Activated effector memory CD4-positive, alpha-beta T cell treated with Interleukin-2 at 50 U/mL for 16 hours (primary cell): ENCODE data around the gene SH3RF3.
"Not testable (repeated sequence)": the region's sequence is repeated elsewhere in the genome, so short reads cannot be mapped to it uniquely, and the experiment has no call there.

ENCODE experiments used
- DNase-seq: peaks from one replicate; pipeline ENCODE4 v3.0.0-alpha.2; 2020

SH3RF3 gene

DNA sequence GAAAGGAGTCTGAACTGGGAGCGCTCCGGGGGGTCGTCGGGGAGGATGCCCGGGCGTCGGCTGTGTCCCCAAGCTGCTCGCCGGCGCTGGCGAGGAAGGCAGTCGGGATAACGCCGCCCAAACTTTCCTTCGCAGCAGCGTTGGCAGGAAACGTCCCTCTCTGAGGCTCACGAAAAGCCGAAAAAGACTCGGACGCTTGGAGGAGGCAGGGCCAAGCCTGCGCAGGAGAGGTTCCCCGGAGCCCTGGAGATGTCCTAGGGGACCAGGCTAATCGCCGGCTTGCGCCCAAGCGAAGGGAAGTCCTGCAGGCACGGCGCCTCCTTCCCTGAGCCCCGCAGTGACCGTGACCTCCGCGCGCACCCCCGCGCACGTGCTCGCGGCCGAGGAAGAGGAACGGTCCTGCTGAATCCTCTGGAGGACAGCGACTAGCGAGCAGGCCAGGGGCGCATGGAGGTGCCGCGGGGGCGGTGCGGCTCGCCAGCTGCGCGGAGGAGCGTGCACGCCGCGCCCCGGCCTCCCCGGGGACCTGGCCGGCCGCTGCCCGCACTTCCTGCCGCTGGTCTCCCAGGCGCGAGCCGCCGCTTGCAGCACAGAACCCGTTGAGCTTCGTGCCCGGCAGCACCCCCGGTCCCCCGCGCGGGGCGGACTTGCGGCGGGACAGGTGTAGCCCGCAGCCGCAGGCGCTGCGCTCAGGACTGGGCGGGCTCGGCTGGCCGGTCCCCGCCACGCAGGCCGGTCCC is at the start of gene SH3RF3:
TSS of gene SH3RF3 (plus strand) at position 590 of the 740 bp plus-strand sequence.
- DNase-seq, result no peak

DNA sequence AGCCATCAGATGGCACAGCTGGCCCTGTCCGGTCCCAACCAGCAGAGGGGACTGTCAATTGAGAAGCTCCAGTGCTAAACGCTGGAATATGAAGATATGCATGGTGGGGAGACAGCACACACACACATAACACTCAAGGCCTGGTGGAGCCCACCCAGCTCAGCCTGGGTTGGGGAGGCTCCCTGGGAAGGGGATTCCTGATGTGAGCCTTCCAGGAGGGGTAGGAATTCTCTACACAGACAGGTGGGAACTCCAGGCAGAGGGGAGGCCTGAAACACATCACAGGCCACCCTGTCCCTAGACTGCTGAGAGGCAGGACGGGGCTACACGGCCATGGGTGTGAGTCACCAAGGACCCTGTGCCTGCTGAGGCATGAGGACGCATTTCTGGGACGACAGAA is 49.4 kb upstream of the SH3RF3 start:
- DNase-seq, result no peak

DNA sequence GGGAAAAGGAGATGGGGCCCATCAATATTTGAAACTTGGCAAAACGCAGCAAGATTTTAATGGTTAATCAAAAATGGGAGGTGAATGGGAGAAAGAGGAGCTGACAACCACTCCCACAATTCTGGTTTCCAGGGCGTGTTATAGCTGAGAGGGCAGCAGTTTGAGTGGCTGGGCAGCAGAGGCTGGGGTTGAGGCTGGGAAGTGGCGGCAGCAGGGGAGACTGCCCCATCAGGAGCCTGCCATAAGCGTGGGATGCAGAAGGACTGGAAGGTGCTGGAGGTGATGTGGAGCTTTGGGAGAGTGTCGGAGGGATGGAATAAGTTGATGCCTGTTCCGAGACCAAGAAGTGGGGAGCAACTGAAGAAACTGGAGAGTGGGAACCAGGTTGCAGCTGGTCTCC is 48.9 kb upstream of the SH3RF3 start:
- DNase-seq, result no peak

DNA sequence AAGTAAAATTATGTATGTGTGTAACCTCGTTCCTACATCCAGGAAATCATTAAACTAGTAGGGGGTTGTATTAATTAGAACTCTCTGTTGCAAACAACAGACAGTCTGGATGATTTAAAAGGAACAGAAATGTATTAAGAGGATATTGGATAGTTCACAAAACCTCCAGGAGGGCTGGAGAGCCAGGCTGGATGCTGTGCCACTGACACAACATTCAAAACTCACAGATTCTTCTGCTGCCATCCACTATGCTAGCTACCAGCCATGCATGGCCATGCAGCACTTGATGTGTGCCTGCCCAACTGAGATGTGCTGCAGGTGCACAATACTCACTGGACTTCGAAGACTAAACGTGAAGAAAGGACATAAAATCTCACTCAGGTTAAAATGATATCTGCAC is 48.2 kb upstream of the SH3RF3 start:
- DNase-seq, result no peak

DNA sequence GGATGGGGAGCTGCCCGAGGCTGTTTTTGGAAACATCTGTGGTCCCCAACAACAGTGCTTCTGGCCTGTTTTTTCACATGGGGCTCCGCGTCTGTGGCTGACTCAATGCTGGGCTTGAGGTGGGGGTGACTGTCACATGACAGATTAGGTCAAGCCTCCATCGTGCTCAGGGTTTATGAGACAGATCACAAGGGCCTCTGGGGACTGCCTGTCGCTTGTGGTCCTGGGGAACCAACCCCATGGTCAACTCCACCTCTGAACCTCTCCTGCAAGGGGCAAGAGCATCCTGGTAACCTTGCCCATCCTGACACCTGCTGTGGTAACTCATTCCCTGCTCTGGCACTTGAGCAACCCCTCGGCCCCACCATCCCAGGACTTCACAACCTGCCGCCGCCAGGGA is 47.6 kb upstream of the SH3RF3 start:
- no peak for DNase-seq

DNA sequence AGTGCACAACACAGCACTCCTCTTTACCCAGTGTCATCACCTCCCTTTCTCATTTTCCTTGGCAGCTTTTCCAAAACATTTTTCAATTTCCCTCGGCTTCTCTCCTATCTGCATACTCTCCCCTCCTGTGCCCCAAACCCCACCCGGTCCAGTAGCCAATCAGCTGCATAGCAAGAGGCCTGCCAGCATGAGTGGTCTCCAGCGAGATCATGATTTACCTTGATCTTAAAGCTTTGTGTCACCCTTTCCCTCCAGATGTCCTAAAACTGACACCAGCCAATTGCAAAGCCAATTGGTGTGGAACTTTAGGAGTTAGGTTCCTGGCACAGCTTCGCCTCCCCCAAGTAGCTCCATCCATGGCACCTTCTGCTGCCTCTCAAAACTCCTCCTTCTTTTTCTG is 45.2 kb upstream of the SH3RF3 start:
- no peak for DNase-seq

DNA sequence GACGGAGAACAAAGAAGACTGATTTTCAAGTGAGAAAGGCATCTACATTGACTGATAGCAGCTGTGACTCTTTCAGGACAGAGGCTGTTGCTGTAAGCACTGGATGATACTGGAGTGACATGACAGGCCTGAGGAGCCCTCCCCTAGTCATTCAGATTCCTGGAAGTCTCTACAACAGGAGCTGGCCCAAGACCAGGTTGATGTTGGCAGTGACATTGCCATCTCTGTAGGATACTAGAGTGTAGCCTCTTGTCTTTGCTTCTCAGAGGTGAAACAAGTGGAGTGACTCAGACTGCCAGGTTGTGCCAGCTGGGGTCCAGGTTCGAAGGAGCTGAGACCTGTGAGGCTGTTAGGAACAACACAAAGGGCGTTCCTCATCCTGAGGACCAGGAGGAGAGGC is 44.7 kb upstream of the SH3RF3 start:
- DNase-seq, result no peak

DNA sequence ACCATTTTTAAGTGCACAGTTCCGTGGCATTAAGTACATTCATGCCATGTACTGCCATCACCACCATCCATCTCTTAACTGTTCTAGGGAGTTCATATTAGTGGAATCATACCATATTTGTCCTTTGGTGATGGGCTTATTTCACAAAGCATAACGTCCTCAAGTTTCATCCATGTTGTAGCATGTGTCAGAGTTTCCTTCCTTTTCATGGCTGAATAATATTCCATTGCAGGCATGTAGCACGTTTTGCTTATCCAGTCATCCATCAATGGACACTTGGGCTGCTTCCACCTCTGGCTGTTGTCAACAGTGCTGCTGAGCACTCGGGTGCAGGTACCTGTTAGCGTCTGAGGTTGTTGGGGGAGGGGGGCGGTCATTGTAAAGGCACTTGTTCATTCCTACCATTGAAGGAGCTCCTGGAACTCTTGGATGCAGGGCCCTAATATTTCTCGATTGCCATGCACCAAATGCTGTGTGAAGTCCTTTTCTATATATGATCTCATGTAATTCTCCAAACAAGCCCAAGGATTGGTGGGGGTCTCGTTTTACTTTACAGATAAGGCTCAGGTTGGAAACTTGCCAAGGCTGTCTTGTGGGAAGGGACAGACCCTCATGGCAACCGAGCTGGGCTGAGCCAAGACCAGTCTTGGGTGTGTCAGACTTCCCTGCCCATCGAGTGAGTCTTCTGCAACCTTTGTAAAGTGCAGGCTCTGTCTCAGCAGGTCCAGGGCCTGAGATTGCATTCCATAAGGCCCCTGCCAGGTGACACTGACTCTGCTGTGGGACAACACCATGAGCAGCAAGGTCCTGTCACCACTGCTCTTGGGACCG is 42.9 kb upstream of the SH3RF3 start:
- no peak for DNase-seq

DNA sequence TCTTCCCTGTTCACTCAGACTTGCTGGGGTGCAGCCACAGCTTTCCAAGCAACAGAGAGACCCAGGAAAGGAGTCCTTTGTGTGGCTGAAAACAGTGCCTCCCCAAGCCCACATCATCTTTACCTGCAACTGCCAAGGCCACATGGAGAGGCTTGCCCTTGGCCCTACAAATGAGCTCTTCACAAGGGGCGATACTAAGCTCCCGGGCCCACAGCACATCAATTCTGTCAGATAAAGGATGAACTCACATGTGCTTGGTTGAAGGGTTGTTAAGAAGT is 42.3 kb upstream of the SH3RF3 start:
- DNase-seq, result no peak

DNA sequence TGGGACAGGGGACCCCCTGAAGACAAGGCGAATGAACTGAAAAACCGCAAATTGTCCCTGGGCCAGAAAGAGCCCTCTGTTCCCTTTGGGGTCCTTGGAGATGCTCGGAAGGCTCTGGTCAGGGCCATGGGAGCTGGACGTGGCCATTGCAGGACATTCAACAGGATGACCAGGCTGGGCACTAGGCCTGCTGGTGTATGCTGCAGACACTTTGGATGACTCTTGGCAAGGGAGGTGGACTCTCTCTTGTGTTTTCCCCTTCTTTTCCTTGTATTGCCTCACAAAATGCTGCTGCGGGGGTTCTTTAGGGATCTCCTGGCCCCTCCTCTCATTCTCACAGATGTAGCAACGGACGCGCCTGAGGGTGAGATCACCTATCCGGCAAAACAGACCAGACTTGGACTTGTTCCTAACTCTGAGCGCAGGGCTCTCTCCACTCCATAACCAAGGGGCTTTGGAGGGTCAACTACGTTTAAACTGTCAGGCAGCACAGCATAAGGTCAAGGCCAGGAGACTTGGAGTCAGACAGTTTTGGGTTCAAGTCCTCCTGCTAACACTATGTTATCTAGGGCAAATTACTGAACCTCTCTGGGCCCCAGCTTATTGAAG is 41.8 kb upstream of the SH3RF3 start:
- no peak for DNase-seq

DNA sequence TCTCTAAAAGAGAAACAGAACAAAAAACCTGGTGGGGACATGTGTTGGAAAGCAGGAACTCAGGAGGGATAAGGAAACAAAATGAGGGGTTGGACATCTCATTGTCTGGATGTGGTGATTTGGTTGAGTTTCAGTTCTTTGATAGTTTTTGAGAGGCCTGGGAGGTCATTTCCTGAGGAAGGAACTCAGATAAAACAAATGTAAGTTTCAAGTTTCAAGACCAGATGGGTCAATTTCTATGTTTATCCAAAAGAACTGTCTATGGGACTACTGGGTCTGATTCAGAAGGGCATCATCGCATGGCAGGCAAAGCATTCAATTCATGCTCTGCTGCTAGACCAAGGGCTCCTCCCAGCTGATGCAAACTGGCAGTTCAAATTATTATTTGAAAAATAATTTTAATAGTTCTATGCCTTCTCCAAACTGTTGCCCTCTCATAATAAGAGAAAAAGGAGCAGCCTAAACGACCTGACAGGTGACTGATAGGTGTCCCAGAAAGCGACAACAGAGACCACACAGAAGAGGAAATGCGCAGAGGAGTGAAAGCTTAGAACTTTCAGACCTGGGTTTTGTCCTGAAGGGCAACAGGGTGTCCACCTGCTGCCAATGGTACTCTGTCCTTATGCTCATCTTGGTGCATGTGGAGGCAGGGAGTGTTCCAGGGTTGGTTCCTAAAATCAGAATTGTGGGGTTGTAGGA is 39.3 kb upstream of the SH3RF3 start:
- no peak for DNase-seq

DNA sequence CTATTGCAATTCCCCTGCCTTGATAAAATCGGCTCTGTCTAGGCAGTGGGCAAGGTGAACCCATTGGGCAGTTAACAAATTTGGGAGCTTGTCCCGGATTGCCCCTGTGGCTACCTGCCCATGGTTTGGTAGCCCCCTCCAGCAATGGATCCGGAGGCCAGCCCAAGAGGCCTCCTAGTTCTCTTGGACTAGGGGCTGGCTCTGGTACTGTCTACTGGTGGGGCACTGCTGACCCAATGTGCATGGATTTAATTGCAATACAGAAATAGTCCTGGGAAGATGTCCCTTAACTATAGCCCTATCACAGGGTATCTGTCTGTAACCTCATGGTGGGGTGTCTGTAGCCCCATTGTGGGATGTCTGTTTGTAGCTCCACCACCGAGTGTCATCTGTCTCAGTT is 37.5 kb upstream of the SH3RF3 start:
- DNase-seq, result no peak

DNA sequence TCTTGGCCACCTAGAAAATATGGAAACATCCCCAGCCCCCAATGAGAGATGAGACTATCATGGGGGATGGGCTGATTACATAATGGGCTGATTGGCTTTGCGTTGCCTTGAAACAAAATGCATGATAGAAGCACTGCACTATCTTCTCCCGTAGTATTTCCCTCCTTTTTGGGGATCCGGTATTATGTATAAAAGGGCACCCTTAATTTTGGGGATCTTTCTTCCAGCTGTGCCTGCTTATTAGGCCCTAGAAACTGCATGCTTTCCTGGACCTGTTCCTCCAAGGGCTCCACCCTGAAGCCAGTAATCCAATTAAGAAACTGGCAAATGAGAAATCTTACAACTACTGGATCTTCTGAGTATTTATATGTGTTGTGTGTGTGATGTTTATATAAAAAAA is 34.9 kb upstream of the SH3RF3 start:
- DNase-seq, result no peak

DNA sequence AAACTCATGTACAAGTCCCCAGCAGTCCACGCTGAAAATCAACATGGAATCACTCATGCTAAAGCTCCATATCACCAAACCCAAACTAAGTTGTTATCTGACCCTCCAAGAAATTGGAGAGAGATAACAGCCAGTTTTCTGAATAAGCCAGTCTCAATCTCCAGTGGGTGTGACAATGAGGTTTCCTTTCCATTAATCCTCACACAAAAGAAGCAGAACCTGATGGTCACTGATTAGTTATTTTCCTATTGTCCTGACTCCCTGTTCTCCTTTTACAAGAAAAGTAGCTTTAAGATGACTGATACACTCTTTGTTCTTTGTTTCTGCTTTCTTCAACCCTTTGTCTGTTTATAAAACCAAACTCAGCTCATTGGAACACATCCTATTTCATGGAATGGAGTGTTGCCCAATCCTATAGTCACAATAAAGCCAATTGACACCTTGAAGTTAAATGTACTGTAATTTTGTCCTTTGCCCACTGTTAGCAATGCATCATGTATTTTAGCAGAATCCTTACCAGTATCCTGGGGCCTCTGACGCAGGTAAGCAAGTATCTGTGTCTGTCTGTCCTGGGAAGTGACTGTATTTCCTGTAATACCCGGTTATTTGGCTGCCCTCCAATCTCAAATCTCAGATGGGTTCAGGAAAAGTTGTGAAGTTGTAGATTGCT is 30.6 kb upstream of the SH3RF3 start:
- no peak for DNase-seq

DNA sequence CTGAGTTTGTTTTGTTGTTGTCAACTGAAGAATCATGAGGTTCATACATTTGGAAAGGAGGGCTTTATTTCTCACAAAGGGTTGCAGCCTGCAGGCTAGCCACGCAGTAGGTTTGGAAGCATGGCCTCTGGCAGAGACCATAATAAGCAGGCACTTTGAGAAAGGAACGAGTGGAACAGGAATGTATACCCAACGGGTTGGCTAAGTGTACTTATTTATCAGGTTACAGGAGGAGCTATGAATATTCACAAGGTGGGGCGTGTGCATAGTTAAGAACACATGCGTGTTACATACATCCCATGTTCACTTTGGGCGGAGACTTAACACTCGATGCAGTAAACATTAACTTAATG is 30.1 kb upstream of the SH3RF3 start:
- no peak for DNase-seq

DNA sequence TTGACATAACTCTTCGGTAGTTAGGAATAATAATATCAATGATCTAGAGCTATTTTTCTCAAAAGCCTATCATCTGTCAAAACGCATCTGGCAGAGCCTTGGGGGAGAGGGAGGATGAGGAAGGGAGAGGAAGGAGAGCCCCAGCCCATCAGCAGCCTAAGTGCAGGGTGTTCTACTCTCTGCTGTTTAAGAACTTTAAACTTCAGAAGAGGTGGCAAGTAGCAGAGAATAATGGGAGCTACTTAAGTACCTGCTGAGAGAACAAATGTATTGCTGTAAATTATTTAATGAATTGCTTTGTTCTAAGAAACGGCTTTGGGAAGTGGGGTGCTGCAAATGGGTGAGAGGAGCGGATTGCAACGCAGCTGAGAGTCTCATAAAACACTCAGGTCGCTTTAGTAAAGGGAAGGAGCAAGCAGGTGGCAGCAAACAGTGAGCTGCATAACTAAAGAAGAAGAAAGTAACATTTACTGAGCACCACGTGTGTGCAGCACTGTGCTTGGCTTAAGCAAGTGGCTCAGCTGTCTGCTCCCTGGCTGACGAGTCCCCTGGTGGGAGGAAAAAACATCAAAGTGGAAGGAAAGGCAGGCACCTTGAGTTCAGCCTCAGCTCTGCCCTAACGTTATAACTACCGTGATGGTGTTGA is 26.3 kb upstream of the SH3RF3 start:
- DNase-seq, result no peak

DNA sequence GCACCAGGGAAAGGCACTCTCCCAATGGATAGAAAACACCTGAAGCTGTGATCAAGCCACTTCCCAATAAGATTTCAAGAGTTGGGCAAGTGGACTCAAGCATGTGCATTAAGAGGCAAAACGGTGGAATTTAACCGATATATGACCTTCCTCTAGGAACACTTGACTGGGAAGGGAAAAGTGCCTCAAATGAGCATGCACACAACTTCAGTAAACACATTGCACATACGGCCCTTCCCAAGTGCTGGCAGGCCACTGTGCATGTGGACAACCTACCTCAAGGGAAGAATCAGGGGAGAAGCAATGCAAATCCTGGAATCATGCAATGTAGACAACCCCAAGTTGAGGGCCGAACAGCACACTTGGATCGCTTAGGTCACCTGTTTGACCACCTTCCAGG is 23.9 kb upstream of the SH3RF3 start:
- no peak for DNase-seq

DNA sequence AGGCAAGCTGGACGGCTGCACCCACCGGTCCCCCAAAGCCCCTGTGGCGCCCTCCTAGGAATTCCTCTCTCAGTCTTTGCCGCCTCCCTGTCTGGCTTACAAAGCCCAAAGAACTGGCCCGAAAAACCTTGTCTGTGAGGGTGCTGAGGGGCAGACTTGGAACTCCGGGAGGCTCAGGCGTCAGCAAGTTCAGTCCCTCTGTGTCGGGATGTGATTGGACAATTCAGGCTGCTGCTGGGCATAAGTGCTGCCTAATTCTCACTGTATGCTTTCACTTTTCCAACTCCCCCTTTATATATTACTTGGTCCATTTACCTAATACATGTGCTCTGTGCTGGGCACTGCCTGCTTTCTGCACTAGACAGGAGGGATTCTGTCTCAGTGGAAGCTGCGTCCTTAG is 20.3 kb upstream of the SH3RF3 start:
- DNase-seq, result no peak

DNA sequence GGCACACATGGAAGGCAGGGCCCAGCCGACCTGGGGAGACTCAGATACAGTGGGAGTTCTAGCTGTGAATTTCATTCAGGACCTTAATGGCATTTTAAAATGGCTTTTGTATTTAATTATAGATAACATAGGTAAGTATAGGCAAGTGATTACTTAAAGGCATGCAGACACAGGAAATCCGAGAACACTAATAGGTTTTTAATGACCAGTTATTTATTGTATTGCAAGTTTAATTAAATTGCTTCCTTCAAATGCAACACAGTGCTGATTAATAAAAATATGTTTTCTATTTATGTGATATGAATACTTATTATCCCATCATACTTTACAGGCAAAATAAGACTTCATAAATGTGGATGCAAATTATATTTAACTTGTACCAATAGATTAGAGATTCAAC is 19.7 kb upstream of the SH3RF3 start:
- no peak for DNase-seq

DNA sequence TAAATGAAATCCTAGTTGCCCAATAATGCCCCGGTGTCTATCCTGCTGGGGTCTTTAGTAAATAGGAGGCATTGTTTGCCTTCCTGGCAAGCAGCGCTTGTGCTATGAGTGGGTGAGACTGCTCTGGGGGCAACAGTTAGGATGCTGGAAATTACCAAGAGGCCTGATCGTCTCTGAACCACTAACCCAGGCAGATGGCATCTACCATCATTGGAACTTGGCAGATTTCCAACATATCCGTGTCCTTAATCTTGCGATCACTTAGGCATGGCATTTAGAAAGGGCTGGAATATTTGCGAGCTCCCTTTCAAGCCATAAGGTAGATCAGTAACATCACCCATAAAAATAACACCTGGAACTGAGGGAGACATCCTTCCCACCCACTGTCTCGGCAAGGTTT is 18.8 kb upstream of the SH3RF3 start:
- no peak for DNase-seq

DNA sequence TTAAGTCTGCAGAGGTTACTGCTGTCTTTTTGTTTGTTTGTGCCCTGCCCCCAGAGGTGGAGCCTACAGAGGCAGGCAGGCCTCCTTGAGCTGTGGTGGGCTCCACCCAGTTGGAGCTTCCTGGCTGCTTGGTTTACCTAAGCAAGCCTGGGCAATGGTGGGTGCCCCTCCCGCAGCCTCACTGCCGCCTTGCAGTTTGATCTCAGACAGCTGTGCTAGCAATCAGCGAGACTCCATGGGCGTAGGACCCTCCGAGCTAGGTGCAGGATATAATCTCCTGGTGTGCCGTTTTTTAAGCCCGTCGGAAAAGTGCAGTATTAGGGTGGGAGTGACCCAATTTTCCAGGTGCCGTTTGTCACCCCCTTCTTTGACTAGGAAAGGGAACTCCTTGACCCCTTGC is 11.8 kb upstream of the SH3RF3 start:
- DNase-seq, result not testable (repeated sequence)

DNA sequence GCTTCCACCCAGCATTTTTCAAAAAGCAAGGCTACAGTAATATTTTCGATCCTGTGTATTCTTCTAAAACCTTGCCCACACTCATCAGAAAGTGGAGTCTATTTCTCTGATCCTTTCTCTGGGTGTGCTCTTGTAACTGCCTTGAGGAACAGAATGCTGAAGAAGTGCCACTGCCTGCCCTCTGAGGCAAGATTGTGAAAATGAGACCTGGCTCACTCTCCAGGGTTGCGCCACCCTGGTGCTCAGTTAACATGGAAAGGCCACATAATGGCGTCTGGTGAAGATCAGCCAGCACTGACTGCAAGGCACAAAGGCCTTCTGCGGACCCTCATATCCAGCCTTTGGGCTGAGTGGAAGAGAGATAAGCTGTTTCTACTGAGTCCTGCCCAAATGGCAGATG is 11.2 kb upstream of the SH3RF3 start:
- DNase-seq, result no peak

DNA sequence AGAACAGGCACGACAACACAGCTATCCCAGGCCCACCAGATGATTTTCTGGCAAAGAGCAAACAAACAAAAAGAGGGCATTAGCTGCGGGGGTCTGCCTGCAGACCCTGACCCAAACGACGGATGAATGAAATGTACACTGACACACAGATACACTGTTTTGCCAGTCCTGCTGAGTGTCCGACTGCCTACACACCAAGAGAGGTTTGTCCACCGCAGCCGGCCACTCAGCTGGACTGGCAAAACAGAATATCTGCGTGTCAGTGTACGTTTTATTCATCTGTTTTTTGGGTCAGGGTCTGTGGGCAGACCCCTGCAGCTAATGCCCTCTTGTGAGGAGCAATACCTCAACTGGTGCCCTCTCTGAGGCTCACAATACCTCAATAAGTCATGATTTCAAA is 10.7 kb upstream of the SH3RF3 start:
- DNase-seq, result no peak
